HK-2 (cell line): ENCODE data around the gene CALML4.

Source experiments
- DNase-seq: peaks from one replicate; pipeline ENCODE4 v3.0.0-alpha.2; 2018; ENCODE audit not compliant: unreplicated experiment

CALML4 gene

GRCh38 chr15:68145706-68146105 lies 59.4 kb downstream of the CALML4 start:
- DNase-seq = no peak

- DNase-seq = no peak
Measured at GRCh38 chr15:68143785-68144184, 61.3 kb downstream of the CALML4 start.

GRCh38 chr15:68143129-68143528 lies 62.0 kb downstream of the CALML4 start:
- no peak for DNase-seq
